ENCODE measurements around the gene HTRA1. TPM values are rescaled to one million over a fixed set of nuclear protein-coding genes. Genes with fewer than 3 reads are reported as not detected.

The HTRA1 gene
- total RNA-seq, 1 experiment from 2014 or later: 157 TPM

- POLR2A ChIA-PET: interaction anchor here (0.5 to 15.0 kb wide), 38 partner anchors 8 to 1948 kb away, joined by 3 to 291 read pairs (median 4); partner anchors contain the start of genes ATE1, BUB3, DMBT1 and PLEKHA1
- H3K27me3 Mint-ChIP-seq (ENCODE audit: insufficient read depth, unreplicated experiment): no peaks in the 10 kb centered on the region
- H3K9me3 Mint-ChIP-seq (ENCODE audit: unreplicated experiment): no peaks in the 10 kb centered on the region
- H3K27ac Mint-ChIP-seq (ENCODE audit: low read depth, unreplicated experiment): peak overlapping the region; percentile 82
- H3K4me1 Mint-ChIP-seq (ENCODE audit: insufficient read depth, unreplicated experiment): peaks cover 41% of the 10 kb centered on the region
- peaks cover 29% of the 10 kb centered on the region for H3K36me3 Mint-ChIP-seq (ENCODE audit: insufficient read depth, unreplicated experiment)
- TF ChIP-seq CTCF (IDR thresholded peaks at IDR 0.05; ENCODE audit: unreplicated experiment): no peak
- peak; percentile 99 for DNase-seq (ENCODE audit: unreplicated experiment)
- BruUV-seq (replicated peaks): no TSS peak
- CTCF ChIA-PET: interaction anchor here (0.6 to 5.0 kb wide), 23 partner anchors 10 to 175 kb away, joined by 3 to 39 read pairs (median 3); no protein-coding TSS in a partner anchor
- peak overlapping the region; percentile 40 for H3K4me3 Mint-ChIP-seq (ENCODE audit: unreplicated experiment)
- intact Hi-C loops (cut with micrococcal nuclease): loop anchor here (2.0 kb wide), 2 partner anchors 36 to 96 kb away; no protein-coding TSS in a partner anchor
Measured at GRCh38 chr10:122468926-122469781, 7.8 kb downstream of the HTRA1 start.

GRCh38 chr10:122469848-122470247 is 8.5 kb downstream of the HTRA1 start:
- no TSS peak for BruUV-seq (replicated peaks)
- ChIA-PET POLR2A (interaction anchor here (0.5 to 15.0 kb wide), 17 partner anchors 8 to 162 kb away, joined by 3 to 291 read pairs (median 10); partner anchors contain the start of gene PLEKHA1), CTCF (interaction anchor here (0.7 to 5.0 kb wide), 14 partner anchors 10 to 162 kb away, joined by 3 to 39 read pairs (median 4); no protein-coding TSS in a partner anchor)
- intact Hi-C loops (cut with micrococcal nuclease): loop anchor here (2.0 kb wide), 2 partner anchors 35 to 95 kb away; no protein-coding TSS in a partner anchor
- H3K27me3 Mint-ChIP-seq (ENCODE audit: insufficient read depth, unreplicated experiment): no peaks in the 10 kb centered on the region
- H3K4me3 Mint-ChIP-seq (ENCODE audit: unreplicated experiment): peak overlapping the region; percentile 40
- H3K27ac Mint-ChIP-seq (ENCODE audit: low read depth, unreplicated experiment): peak overlapping the region; percentile 82
- H3K36me3 Mint-ChIP-seq (ENCODE audit: insufficient read depth, unreplicated experiment): peaks cover 29% of the 10 kb centered on the region
- no peak for TF ChIP-seq CTCF (IDR thresholded peaks at IDR 0.05; ENCODE audit: unreplicated experiment)
- H3K4me1 Mint-ChIP-seq (ENCODE audit: insufficient read depth, unreplicated experiment): peaks cover 38% of the 10 kb centered on the region
- DNase-seq (ENCODE audit: unreplicated experiment): no peak
- H3K9me3 Mint-ChIP-seq (ENCODE audit: unreplicated experiment): no peaks in the 10 kb centered on the region

- no peaks in the 10 kb centered on the region for H3K9me3 Mint-ChIP-seq (ENCODE audit: unreplicated experiment)
- no peaks in the 10 kb centered on the region for H3K27me3 Mint-ChIP-seq (ENCODE audit: insufficient read depth, unreplicated experiment)
- peaks cover 39% of the 10 kb centered on the region for H3K4me1 Mint-ChIP-seq (ENCODE audit: insufficient read depth, unreplicated experiment)
- POLR2A ChIA-PET: interaction anchor here (15.0 kb wide), 1 partner anchor 19 kb away, joined by 291 read pairs; no protein-coding TSS in a partner anchor
- no peak for TF ChIP-seq CTCF (IDR thresholded peaks at IDR 0.05; ENCODE audit: unreplicated experiment)
- H3K27ac Mint-ChIP-seq (ENCODE audit: low read depth, unreplicated experiment): peak overlapping the region; percentile 23
- peaks cover 32% of the 10 kb centered on the region for H3K36me3 Mint-ChIP-seq (ENCODE audit: insufficient read depth, unreplicated experiment)
- no TSS peak for BruUV-seq (replicated peaks)
- CTCF ChIA-PET: interaction anchor here (0.7 to 5.0 kb wide), 3 partner anchors 19 to 94 kb away, joined by 3 to 34 read pairs (median 7); no protein-coding TSS in a partner anchor
- intact Hi-C loops (cut with micrococcal nuclease): no loop called here
- no peak overlapping the region for H3K4me3 Mint-ChIP-seq (ENCODE audit: unreplicated experiment)
- no peak for DNase-seq (ENCODE audit: unreplicated experiment)
Measured at GRCh38 chr10:122471531-122472177, 10.3 kb downstream of the HTRA1 start.
